Suppressor macrophage treated with lipopolysaccharide for 4 hours (primary cell): ENCODE results near the gene DMBT1.

Experiments
- DNase-seq: peaks from one replicate; pipeline ENCODE4 v3.0.0-alpha.2; 2020

The DMBT1 gene

GRCh38 chr10:122560279-122560804, at the start of gene DMBT1:
Gene DMBT1 (plus strand): TSS chr10:122560754. CDS start chr10:122560771, 17 bp downstream.
- DNase-seq = no peak

- no peak for DNase-seq
Measured at GRCh38 chr10:122513053-122513452, 47.5 kb upstream of the DMBT1 start.

GRCh38 chr10:122514045-122514840, 46.3 kb upstream of the DMBT1 start:
- DNase-seq = no peak

GRCh38 chr10:122515022-122515424, 45.5 kb upstream of the DMBT1 start:
- no peak for DNase-seq

GRCh38 chr10:122515588-122516231, 44.8 kb upstream of the DMBT1 start:
- DNase-seq = no peak

- no peak for DNase-seq
Measured at GRCh38 chr10:122516734-122517133, 43.8 kb upstream of the DMBT1 start.

- DNase-seq = no peak
Measured at GRCh38 chr10:122519144-122519543, 41.4 kb upstream of the DMBT1 start.

GRCh38 chr10:122519873-122520272, 40.7 kb upstream of the DMBT1 start:
- no peak for DNase-seq

- no peak for DNase-seq
Measured at GRCh38 chr10:122521011-122521410, 39.5 kb upstream of the DMBT1 start.

- no peak for DNase-seq
Measured at GRCh38 chr10:122524811-122525210, 35.7 kb upstream of the DMBT1 start.

GRCh38 chr10:122525788-122526187, 34.8 kb upstream of the DMBT1 start:
- no peak for DNase-seq

GRCh38 chr10:122526892-122527291, 33.7 kb upstream of the DMBT1 start:
- no peak for DNase-seq

- DNase-seq = no peak
Measured at GRCh38 chr10:122530177-122530576, 30.4 kb upstream of the DMBT1 start.

GRCh38 chr10:122531261-122531660, 29.3 kb upstream of the DMBT1 start:
- no peak for DNase-seq

GRCh38 chr10:122531939-122532338, 28.6 kb upstream of the DMBT1 start:
- no peak for DNase-seq

- no peak for DNase-seq
Measured at GRCh38 chr10:122532601-122533296, 27.8 kb upstream of the DMBT1 start.

- no peak for DNase-seq
Measured at GRCh38 chr10:122537545-122537944, 23.0 kb upstream of the DMBT1 start.

- peak; percentile 44 for DNase-seq
Measured at GRCh38 chr10:122541541-122542002, 19.0 kb upstream of the DMBT1 start.

- DNase-seq = no peak
Measured at GRCh38 chr10:122543676-122544445, 16.7 kb upstream of the DMBT1 start.

- peak; percentile 33 for DNase-seq
Measured at GRCh38 chr10:122544493-122544892, 16.1 kb upstream of the DMBT1 start.

- DNase-seq = no peak
Measured at GRCh38 chr10:122546242-122546641, 14.3 kb upstream of the DMBT1 start.

- DNase-seq = no peak
Measured at GRCh38 chr10:122548407-122549085, 12.0 kb upstream of the DMBT1 start.
